22Rv1 (cell line): Measurements from ENCODE around the gene ZNF90.
"Not testable (repeated sequence)": the region's sequence is repeated elsewhere in the genome, so short reads cannot be mapped to it uniquely, and the experiment has no call there.

Experiments
- H3K27ac ChIP-seq: fragments of 450-650 bp; 2 replicates; pipeline ENCODE4 v1.5.1; 2017
- ZFX ChIP-seq: fragments of 450-650 bp; IDR thresholded peaks from 2 replicates; pipeline ENCODE4 v1.6.1; 2017; ENCODE audit warnings: antibody characterized with exemption, borderline replicate concordance
- TF ChIP-seq, protein P1 (sequence below): fragments of 450-650 bp; IDR thresholded peaks from 2 replicates; pipeline ENCODE4 v1.5.1; 2017; ENCODE audit warnings: mild to moderate bottlenecking

Gene ZNF90

DNA sequence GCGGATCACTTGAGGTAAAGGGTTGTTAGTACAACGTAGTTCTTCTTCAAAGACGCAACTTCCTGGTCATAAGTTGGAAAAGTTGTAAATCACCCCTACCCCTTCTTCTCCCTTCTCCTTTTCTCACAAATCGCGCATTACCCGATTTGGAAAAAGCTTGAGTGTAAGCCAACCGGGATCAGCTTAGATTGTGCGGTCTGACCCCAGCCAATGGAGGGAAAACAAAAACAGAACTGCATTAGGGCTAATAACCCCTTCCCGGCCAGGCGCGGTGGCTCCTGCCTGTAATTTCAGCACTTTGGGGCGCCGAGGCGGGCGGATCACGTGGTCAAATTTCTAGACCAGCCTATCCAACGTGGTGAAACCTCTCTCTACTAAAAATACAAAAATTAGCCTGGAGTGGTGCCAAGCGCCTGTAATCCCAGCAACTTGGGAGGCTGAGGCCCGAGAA lies 806 bp downstream of the ZNF90 start:
- no peak overlapping the region for H3K27ac ChIP-seq
- TF ChIP-seq, protein P1, sequence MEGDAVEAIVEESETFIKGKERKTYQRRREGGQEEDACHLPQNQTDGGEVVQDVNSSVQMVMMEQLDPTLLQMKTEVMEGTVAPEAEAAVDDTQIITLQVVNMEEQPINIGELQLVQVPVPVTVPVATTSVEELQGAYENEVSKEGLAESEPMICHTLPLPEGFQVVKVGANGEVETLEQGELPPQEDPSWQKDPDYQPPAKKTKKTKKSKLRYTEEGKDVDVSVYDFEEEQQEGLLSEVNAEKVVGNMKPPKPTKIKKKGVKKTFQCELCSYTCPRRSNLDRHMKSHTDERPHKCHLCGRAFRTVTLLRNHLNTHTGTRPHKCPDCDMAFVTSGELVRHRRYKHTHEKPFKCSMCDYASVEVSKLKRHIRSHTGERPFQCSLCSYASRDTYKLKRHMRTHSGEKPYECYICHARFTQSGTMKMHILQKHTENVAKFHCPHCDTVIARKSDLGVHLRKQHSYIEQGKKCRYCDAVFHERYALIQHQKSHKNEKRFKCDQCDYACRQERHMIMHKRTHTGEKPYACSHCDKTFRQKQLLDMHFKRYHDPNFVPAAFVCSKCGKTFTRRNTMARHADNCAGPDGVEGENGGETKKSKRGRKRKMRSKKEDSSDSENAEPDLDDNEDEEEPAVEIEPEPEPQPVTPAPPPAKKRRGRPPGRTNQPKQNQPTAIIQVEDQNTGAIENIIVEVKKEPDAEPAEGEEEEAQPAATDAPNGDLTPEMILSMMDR = no peak
- no peak for TF ChIP-seq ZFX

DNA sequence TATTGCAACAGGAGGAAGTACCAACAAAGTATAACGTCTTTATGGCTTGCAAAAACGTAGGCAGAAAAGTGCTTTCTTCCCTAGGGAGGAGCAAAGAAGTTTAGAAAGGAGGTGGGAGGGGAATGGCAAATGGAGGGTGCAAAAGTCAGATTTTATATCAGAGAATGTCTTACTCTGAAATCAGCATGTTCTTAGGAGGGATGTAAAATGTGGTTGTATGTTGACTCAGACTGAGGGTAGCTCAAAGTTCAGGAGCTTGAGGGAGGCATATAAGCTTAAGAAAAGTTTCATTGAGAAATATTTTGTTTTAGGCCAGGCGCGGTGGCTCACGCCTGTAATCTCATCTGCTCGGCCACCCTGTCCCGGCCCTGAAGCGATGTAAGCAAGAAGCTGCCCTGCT lies 1.7 kb downstream of the ZNF90 start:
- H3K27ac ChIP-seq = no peak overlapping the region
- TF ChIP-seq, protein P1 = no peak
- TF ChIP-seq ZFX = no peak

DNA sequence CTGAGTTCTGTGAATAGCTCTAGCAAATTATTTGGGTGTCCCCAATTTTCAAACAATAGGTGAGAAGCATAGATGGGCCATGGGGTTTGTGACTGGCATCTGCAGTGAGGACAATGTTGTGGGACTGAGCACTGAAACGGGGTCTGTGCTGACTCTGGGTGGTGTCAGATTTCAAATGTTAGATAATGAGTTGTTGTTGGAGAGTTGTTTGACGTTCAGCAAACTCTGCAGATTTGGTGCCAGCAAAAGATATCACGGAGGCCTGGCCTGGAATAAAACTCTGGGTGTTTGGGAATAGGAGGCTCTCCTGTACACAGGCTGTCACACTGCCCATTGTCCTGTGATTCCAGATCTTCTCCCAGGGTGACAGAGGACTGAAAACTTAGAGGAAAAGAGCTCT lies 2.9 kb downstream of the ZNF90 start:
- TF ChIP-seq, protein P1 = no peak
- no peak for TF ChIP-seq ZFX
- no peak overlapping the region for H3K27ac ChIP-seq

DNA sequence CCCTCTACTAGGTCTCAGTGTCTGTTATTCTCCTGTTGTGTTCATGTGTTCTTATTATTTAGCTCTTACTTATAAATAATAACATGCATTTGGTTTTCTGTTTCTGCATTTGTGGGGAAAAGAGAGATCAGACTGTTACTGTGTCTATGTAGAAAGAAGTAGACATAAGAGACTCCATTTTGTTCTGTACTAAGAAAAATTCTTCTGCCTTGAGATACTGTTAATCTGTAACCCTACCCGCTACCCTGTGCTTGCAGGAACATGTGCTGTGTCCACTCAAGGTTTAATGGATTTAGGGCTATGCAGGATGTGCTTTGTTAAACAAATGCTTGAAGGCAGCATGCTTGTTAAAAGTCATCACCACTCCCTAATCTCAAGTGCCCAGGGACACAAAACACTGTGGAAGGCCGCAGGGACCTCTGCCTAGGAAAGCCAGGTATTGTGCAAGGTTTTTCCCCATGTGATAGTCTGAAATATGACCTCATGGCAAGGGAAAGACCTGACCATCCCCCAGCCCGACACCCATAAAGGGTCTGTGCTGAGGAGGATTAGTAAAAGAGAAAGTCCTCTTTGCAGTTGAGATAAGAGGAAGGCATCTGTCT lies 4.5 kb downstream of the ZNF90 start:
- not testable (repeated sequence) for H3K27ac ChIP-seq

DNA sequence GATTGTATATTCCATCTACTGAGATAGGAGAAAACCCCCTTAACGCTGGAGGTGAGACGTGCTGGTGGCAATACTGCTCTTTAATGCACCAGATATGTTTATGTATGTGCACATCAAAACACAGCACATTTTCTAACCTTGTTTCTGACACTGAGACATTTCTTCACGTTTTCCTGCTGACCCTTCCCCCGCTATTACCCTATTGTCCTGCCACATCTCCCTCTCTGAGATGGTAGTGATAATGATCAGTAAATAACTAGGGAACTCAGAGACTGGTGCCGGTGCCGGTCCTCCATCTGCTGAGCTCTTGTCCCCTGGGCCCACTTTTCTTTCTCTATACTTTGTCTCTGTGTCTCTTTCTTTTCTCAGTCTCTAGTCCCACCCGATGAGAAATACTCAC lies 5.1 kb downstream of the ZNF90 start:
- not testable (repeated sequence) for H3K27ac ChIP-seq

DNA sequence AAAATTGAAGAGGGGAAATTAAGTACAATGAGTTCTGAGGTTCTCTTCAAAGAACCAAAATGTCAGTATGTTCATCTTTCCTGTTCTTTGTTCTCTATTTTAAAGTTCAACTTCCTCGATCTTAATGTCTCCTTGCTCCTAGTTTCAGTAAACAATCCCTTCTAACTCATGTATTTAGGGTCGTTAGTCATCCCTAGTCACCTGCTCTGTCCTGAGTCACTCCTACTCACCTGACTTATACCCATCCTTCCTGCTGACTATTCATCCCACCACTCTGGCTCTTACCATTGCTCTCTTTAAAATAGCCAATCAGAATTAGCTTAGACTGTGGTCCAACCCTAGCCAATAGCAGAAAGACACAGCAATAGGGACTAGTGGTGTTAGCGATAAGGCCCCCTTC lies 24.3 kb downstream of the ZNF90 start:
- TF ChIP-seq, protein P1 = no peak
- TF ChIP-seq ZFX = no peak
- no peak overlapping the region for H3K27ac ChIP-seq

DNA sequence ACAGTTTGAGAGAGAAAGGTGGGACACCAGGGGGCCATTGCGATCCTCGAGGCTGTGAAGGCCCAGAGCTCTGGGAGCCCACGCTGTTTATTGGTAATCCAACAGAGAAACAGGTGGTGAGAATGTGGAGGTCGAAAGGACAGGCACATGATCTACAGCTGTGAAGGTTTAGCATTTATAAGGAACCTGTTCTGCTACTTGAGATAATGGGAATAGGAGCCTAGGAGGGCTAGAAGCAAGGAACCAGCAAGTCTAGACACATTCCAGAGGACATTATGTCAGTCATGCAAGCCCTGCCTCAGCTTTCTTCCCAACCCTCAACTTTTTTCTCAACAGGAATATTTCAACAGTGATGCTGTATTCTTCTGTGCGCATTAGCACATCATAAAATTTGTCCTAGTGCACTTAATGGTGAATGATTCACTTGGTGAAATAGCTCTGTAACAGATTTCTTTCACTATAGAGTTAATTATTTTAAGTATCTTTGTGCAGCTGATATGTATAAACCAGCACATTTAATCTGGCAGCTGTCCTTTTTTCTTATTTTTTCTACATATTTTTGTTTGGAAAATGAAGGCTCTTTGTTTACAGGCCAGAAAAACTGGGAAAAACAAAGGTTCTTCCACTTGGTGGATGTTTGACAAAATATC lies 25.4 kb downstream of the ZNF90 start:
- TF ChIP-seq ZFX = no peak
- TF ChIP-seq, protein P1 = no peak
- H3K27ac ChIP-seq = no peak overlapping the region

DNA sequence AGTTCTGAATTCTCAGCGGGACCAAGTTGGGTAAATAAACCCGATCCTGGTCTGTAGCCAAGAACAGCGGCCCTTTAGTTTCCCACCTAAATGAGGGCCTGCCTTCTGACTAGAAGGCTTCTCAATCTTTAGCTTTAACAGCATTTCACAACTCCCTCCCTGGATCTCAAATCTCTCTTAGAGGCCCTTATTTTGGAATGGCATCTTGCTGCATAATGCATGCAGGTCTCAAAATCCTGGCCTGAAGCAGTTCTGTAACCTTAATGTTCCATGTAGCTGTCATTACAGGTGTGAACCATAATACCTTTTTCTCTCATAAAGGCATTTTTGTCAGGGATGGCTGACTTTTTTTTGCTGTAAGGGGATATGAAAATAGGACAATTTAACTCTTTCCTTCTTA lies 29.5 kb downstream of the ZNF90 start:
- TF ChIP-seq ZFX = no peak
- TF ChIP-seq, protein P1 = no peak
- H3K27ac ChIP-seq = no peak overlapping the region

DNA sequence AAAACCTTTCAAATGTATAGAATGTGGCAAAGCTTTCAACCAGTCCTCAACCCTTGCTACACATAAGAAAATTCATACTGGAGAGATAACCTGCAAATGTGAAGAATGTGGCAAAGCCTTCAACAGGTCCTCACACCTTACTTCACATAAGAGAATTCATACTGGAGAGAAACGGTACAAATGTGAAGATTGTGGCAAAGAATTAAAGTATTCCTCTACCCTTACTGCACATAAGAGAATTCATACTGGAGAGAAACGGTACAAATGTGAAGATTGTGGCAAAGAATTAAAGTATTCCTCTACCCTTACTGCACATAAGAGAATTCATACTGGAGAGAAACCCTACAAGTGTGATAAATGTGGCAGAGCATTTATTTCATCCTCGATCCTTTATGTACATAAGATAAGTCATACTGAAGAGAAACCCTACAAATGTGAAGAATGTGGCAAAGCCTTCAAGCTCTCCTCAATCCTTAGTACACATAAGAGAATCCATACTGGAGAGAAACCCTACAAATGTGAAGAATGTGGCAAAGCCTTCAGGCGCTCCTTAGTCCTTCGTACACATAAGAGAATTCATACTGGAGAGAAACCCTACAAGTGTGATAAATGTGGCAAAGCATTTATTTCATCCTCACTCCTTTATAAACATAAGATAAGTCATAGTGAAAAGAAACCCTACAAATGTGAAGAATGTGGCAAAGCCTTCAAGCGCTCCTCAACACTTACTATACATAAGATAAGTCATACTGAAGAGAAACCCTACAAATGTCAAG lies 40.5 kb downstream of the ZNF90 start:
- not testable (repeated sequence) for H3K27ac ChIP-seq
